Lung (tissue), 12 donors: ENCODE results near the gene HECTD4. TPM values are rescaled to one million over a fixed set of nuclear protein-coding genes. Genes with fewer than 3 reads are reported as not detected.
A peak's percentile ranks its signal among the peaks of the same experiment; 100 is the strongest.

ENCODE experiments used
- ATAC-seq: fragments of 200-7000 bp; cut with Tn5 transposase; one replicate; pipeline ENCODE4 v1.9.1; 2020; ENCODE audit warnings: moderate number of reproducible peaks; ENCODE audit not compliant: insufficient read depth, low FRiP score
- DNase-seq, 3 donors: peaks; one replicate each; pipeline ENCODE4 v3.0.0-alpha.2; 2013 to 2017
- H3K27ac ChIP-seq, 2 donors: one replicate each; pipeline ENCODE4 v1.5.1; 2013; ENCODE audit warnings: mild to moderate bottlenecking in 2 of 2, moderate library complexity in 2 of 2, control low read depth in 1 of 2, inconsistent platforms in 1 of 2, low read depth in 1 of 2, low read length in 1 of 2
- H3K27me3 ChIP-seq, 3 donors: one replicate each; pipeline ENCODE4 v1.5.1; 2013; ENCODE audit warnings: low read length in 2 of 3; ENCODE audit not compliant: control insufficient read depth in 3 of 3, insufficient read depth in 3 of 3
- H3K36me3 ChIP-seq, 4 donors: one replicate each; pipeline ENCODE4 v1.5.1; 2013; ENCODE audit warnings: low read length in 4 of 4, mild to moderate bottlenecking in 1 of 4, moderate library complexity in 1 of 4; ENCODE audit not compliant: control insufficient read depth in 4 of 4, insufficient read depth in 4 of 4
- H3K4me1 ChIP-seq, 5 donors: one replicate each; pipeline ENCODE4 v1.5.1; 2013; ENCODE audit warnings: low read length in 5 of 5, mild to moderate bottlenecking in 2 of 5, moderate library complexity in 1 of 5; ENCODE audit not compliant: control insufficient read depth in 5 of 5, insufficient read depth in 5 of 5
- H3K4me3 ChIP-seq: one replicate; pipeline ENCODE4 v1.5.1; 2013; ENCODE audit warnings: mild to moderate bottlenecking, control low read depth, moderate library complexity
- H3K9ac ChIP-seq, 2 donors: one replicate each; pipeline ENCODE4 v1.5.1; 2013; ENCODE audit warnings: low read length in 2 of 2, control low read depth in 1 of 2; ENCODE audit not compliant: insufficient read depth in 1 of 2
- H3K9me3 ChIP-seq, 4 donors: one replicate each; pipeline ENCODE4 v1.5.1; 2013; ENCODE audit warnings: low read length in 3 of 4, mild to moderate bottlenecking in 1 of 4, moderate library complexity in 1 of 4; ENCODE audit not compliant: control insufficient read depth in 4 of 4, insufficient read depth in 3 of 4
- WGBS, 2 donors: extraction: QIAGEN DNeasy Blood & Tissue Kit; methylation state at CpG; one replicate each; pipeline ENCODE4 v1.1.7; 2013; 5-methylcytosine and 5-hydroxymethylcytosine counted together
- polyA plus RNA-seq, 2 donors: library from polyadenylated mRNA; stranded (reverse); fragments of 200-250 nt; gene quantifications; one replicate each; pipeline ENCODE4 v1.2.1, GENCODE V29; 2013
- total RNA-seq, 2 donors: library from RNA; depleted of rRNA in 1 of 2; stranded (reverse); fragments of >200 nt in 1 of 2; gene quantifications; one replicate each; pipeline ENCODE4 v1.2.1, GENCODE V29; 2014 to 2021
- TF ChIP-seq, protein P1 (sequence below): IDR thresholded peaks from 2 replicates; pipeline ENCODE4 v1.5.1; 2012; ENCODE audit warnings: mild to moderate bottlenecking; ENCODE audit errors: control extremely low read depth, extremely low read depth
- donor health status: control.
- donor health status: control.
- donor health status: Bipolar disorder and iron deficiency.
- donor health status: healthy.
- donor health status: DM: yes; HTN: yes; CAD: no.

HECTD4 gene
- total and polyA plus RNA-seq, 4 donors, result 4.5 to 96.5 (median 35.7) TPM

GRCh38 chr12:112285600-112286401 lies 96.4 kb downstream of the HECTD4 start:
- Histone ChIP-seq H3K4me1 (peaks cover 0 to 17% (median 6%) of the 10 kb centered on the region in 5 donors), H3K9ac (no peak overlapping the region), H3K27me3 (no peaks in the 10 kb centered on the region), H3K27ac (no peak overlapping the region), H3K36me3 (peaks cover 0 to 10% (median 5%) of the 10 kb centered on the region in 4 donors), H3K4me3 (no peak overlapping the region), H3K9me3 (peaks cover 0 to 7% (median 4%) of the 10 kb centered on the region in 4 donors)
- 66 to 71% methylated on average over 5 of the region's 5 CpGs for WGBS, 2 donors
- TF ChIP-seq, protein P1, sequence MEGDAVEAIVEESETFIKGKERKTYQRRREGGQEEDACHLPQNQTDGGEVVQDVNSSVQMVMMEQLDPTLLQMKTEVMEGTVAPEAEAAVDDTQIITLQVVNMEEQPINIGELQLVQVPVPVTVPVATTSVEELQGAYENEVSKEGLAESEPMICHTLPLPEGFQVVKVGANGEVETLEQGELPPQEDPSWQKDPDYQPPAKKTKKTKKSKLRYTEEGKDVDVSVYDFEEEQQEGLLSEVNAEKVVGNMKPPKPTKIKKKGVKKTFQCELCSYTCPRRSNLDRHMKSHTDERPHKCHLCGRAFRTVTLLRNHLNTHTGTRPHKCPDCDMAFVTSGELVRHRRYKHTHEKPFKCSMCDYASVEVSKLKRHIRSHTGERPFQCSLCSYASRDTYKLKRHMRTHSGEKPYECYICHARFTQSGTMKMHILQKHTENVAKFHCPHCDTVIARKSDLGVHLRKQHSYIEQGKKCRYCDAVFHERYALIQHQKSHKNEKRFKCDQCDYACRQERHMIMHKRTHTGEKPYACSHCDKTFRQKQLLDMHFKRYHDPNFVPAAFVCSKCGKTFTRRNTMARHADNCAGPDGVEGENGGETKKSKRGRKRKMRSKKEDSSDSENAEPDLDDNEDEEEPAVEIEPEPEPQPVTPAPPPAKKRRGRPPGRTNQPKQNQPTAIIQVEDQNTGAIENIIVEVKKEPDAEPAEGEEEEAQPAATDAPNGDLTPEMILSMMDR, result no peak
- ATAC-seq (no peak), DNase-seq (no peak)

DNA sequence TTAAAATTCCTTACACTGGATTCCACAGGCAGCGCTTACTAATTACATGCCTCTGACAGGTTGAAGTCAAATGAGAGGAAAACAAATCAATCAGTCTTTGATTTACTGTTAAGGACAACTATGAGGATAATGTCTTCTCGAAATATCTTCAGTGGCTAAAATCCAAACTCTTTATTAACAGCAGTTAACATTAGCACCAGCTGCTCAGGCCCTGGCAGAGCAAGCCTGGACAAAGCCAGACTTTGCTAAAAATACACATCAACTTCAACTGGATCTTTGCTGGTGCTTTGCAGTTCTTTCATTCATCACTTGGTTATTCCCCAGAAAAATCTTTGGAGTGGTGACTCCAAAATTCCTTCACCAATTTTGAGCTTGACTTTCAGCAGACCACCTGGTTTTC lies 98.7 kb downstream of the HECTD4 start:
- H3K4me1 ChIP-seq, result peaks cover 0 to 17% (median 6%) of the 10 kb centered on the region in 5 donors
- H3K4me3 ChIP-seq, result no peak overlapping the region
- peaks cover 0 to 2% (median 2%) of the 10 kb centered on the region in 4 donors for H3K9me3 ChIP-seq
- DNase-seq (peak; percentile 33 to 72 (median 66)), ATAC-seq (no peak)
- no peak overlapping the region for H3K27ac ChIP-seq
- WGBS, 2 donors, result 70 to 75% methylated on average over 2 of the region's 2 CpGs
- TF ChIP-seq, protein P1, result no peak
- H3K36me3 ChIP-seq, result peaks cover 0 to 4% (median 2%) of the 10 kb centered on the region in 4 donors
- H3K27me3 ChIP-seq, result no peaks in the 10 kb centered on the region
- no peak overlapping the region for H3K9ac ChIP-seq

DNA sequence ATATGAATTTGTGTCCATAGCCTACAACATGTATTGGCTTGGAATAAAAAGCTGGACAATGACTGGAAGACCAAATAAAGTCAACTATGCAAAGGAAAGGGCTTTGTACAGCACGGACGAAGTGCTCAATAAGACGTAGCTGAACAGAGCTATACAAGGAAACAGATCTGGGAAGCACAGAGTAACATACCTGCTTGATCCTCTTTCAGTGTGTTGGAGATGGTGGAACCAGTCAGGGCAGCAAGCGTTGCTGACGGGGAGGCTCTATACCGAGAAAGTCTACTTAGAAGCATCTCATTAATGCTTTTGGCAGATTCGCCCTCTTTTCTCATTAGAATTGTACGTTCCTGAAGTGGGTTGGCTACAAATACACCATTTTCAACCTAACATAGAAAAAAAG lies 99.3 kb downstream of the HECTD4 start:
- no peak overlapping the region for H3K9ac ChIP-seq
- no peaks in the 10 kb centered on the region for H3K9me3 ChIP-seq
- TF ChIP-seq, protein P1, result no peak
- ATAC-seq (no peak), DNase-seq (no peak)
- no peak overlapping the region for H3K27ac ChIP-seq
- 87 to 89% methylated on average over 8 of the region's 8 CpGs for WGBS, 2 donors
- no peaks in the 10 kb centered on the region for H3K27me3 ChIP-seq
- no peak overlapping the region for H3K4me3 ChIP-seq
- H3K4me1 ChIP-seq, result peaks cover 0 to 17% (median 6%) of the 10 kb centered on the region in 5 donors
- H3K36me3 ChIP-seq, result peaks cover 0 to 5% (median under 1%) of the 10 kb centered on the region in 4 donors
